ENCODE measurements around the gene SMYD3. TPM values are rescaled to one million over a fixed set of nuclear protein-coding genes. Genes with fewer than 3 reads are reported as not detected.

The SMYD3 gene
- total and polyA plus RNA-seq, 10 of the 15 experiments (the other 5 are each of a cell fraction or from before 2014, with no cell fraction given), result 18.3 to 54.0 (median 24.8) TPM

DNA sequence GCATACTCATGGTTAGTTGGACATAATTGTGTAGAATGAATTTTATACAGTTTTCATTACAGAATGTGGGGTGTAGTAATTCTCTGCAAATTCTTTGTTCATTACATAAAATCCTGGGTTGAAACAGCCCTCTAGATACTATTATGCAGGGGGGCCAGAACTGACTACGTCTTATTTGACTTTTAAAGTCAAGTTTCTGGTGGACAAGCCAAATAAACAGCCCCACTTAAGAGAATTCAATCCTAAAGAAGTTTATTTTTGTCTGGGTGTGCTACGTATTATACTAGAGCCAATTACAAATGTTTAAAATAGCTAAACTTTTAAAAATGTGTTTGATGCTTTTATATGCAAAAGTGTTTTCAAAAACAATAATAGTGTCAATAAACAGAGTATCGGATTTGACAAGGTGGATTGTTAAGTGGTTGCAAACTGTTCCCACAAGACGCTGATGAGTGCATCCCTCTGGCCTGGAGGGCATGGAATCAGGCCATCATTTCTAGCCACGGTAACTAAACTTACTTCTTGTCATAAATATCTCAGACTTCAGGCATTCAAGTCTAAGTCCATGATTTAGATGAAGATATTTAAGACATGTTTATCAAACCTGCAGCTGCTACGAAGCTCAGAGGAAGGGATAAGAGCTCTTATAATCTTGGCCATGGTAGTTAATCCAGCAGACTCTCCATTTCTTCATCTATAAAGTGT lies 706.0 kb downstream of the SMYD3 start:
- H3K27ac ChIP-seq (ENCODE audit: control insufficient read depth, insufficient read depth), result no peak overlapping the region
- intact Hi-C loops (cut with micrococcal nuclease; ENCODE audit: unreplicated experiment) (loop anchor here (10.0 kb wide), 1 partner anchor 56 kb away; no protein-coding TSS in a partner anchor), in situ Hi-C loops (cut with MboI) (no loop called here)
- no peaks in the 10 kb centered on the region for H3K36me3 ChIP-seq (ENCODE audit: control insufficient read depth in 2 of 2, insufficient read depth in 2 of 2, low read length in 1 of 2)
- ChIA-PET CTCF (interaction anchor here (0.5 to 4.8 kb wide), 4 partner anchors 10 to 252 kb away, joined by 3 to 23 read pairs (median 3); no protein-coding TSS in a partner anchor), POLR2A (interaction anchor here (1.1 kb wide), 1 partner anchor 10 kb away, joined by 4 read pairs; no protein-coding TSS in a partner anchor), SMC1A (ENCODE audit: uncharacterized antibody, unreplicated experiment) (interaction anchor here (1.0 to 4.5 kb wide), 3 partner anchors 9 to 11 kb away, joined by 3 to 21 read pairs (median 4); no protein-coding TSS in a partner anchor), RAD21 (ENCODE audit: unreplicated experiment) (no interaction called here)
- H3K9ac ChIP-seq (ENCODE audit: control insufficient read depth, insufficient read depth, low read length), result no peak overlapping the region
- BruUV-seq (replicated peaks), result no TSS peak
- H4K20me1 ChIP-seq (ENCODE audit: control insufficient read depth, insufficient read depth), result no peaks in the 10 kb centered on the region
- FAIRE-seq (no peak), DNase-seq (ENCODE audit: low read depth, low spot score) (no peak), ATAC-seq (no peak)
- no peaks in the 10 kb centered on the region for H3K27me3 ChIP-seq (replicated peaks in 1 of 2; ENCODE audit: control insufficient read depth in 2 of 2, insufficient read depth in 2 of 2, low read length in 1 of 2)
- WGBS (ENCODE audit: insufficient coverage, insufficient replicate concordance, low lambda C conversion rate, missing lambda C conversion rate), result 83% methylated on average over 6 of the region's 6 CpGs
- H3K4me2 ChIP-seq (ENCODE audit: control insufficient read depth, insufficient read depth), result no peak overlapping the region
- TF ChIP-seq MTA3 (IDR thresholded peaks at IDR 0.05; ENCODE audit: borderline replicate concordance, low read length) (no peak), ZNF384 (IDR thresholded peaks at IDR 0.05; ENCODE audit: borderline replicate concordance, low read depth, low read length) (no peak)
- no peak overlapping the region for H2AFZ ChIP-seq (ENCODE audit: control insufficient read depth, low read depth, low read length)
- H3K9me3 ChIP-seq (replicated peaks; ENCODE audit: control insufficient read depth, insufficient read depth, low read length), result no peaks in the 10 kb centered on the region
- H3K79me2 ChIP-seq (ENCODE audit: control insufficient read depth, insufficient read depth, low read length), result no peaks in the 10 kb centered on the region
- H3K4me3 ChIP-seq, result no peak overlapping the region
- no peaks in the 10 kb centered on the region for H3K4me1 ChIP-seq (ENCODE audit: control insufficient read depth, insufficient read depth, low read length)

DNA sequence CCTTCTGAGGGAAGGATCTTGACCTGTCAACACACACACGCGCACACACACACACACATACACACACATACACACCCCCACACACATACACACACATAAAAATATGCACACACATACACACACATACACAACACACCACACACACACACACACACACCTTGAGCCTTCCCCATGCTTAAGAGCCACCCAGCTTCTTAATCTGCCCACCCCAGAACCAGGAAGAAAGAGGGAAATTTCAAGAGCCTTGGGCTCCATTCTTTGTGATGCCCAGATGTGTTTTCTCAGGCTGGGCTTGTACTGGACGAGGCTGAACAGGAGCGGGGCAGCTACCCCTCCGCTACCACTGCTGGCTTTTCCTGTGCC lies 708.7 kb downstream of the SMYD3 start:
- Histone ChIP-seq H3K9ac (ENCODE audit: control insufficient read depth, insufficient read depth, low read length) (no peak overlapping the region), H3K4me1 (ENCODE audit: control insufficient read depth, insufficient read depth, low read length) (no peaks in the 10 kb centered on the region), H4K20me1 (ENCODE audit: control insufficient read depth, insufficient read depth) (no peaks in the 10 kb centered on the region), H3K4me2 (ENCODE audit: control insufficient read depth, insufficient read depth) (no peak overlapping the region), H3K27me3 (replicated peaks in 1 of 2; ENCODE audit: control insufficient read depth in 2 of 2, insufficient read depth in 2 of 2, low read length in 1 of 2) (no peaks in the 10 kb centered on the region), H2AFZ (ENCODE audit: control insufficient read depth, low read depth, low read length) (no peak overlapping the region), H3K79me2 (ENCODE audit: control insufficient read depth, insufficient read depth, low read length) (no peaks in the 10 kb centered on the region), H3K4me3 (no peak overlapping the region), H3K27ac (ENCODE audit: control insufficient read depth, insufficient read depth) (no peak overlapping the region), H3K36me3 (ENCODE audit: control insufficient read depth in 2 of 2, insufficient read depth in 2 of 2, low read length in 1 of 2) (no peaks in the 10 kb centered on the region), H3K9me3 (replicated peaks; ENCODE audit: control insufficient read depth, insufficient read depth, low read length) (no peaks in the 10 kb centered on the region)
- DNase-seq (ENCODE audit: low read depth, low spot score), result no peak
- ATAC-seq, result no peak
- RAD21 ChIA-PET (ENCODE audit: unreplicated experiment), result no interaction called here
- no TSS peak for BruUV-seq (replicated peaks)
- SMC1A ChIA-PET (ENCODE audit: uncharacterized antibody, unreplicated experiment), result interaction anchor here (0.8 to 1.5 kb wide), 3 partner anchors 10 to 90 kb away, joined by 3 to 4 read pairs (median 3); no protein-coding TSS in a partner anchor
- intact Hi-C loops (cut with micrococcal nuclease; ENCODE audit: unreplicated experiment), result no loop called here
- TF ChIP-seq, protein P1, sequence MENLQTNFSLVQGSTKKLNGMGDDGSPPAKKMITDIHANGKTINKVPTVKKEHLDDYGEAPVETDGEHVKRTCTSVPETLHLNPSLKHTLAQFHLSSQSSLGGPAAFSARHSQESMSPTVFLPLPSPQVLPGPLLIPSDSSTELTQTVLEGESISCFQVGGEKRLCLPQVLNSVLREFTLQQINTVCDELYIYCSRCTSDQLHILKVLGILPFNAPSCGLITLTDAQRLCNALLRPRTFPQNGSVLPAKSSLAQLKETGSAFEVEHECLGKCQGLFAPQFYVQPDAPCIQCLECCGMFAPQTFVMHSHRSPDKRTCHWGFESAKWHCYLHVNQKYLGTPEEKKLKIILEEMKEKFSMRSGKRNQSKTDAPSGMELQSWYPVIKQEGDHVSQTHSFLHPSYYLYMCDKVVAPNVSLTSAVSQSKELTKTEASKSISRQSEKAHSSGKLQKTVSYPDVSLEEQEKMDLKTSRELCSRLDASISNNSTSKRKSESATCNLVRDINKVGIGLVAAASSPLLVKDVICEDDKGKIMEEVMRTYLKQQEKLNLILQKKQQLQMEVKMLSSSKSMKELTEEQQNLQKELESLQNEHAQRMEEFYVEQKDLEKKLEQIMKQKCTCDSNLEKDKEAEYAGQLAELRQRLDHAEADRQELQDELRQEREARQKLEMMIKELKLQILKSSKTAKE (IDR thresholded peaks at IDR 0.05; ENCODE audit: low read depth, poor library complexity, severe bottlenecking), result no peak
- TF ChIP-seq, protein P2, sequence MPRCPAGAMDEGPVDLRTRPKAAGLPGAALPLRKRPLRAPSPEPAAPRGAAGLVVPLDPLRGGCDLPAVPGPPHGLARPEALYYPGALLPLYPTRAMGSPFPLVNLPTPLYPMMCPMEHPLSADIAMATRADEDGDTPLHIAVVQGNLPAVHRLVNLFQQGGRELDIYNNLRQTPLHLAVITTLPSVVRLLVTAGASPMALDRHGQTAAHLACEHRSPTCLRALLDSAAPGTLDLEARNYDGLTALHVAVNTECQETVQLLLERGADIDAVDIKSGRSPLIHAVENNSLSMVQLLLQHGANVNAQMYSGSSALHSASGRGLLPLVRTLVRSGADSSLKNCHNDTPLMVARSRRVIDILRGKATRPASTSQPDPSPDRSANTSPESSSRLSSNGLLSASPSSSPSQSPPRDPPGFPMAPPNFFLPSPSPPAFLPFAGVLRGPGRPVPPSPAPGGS (IDR thresholded peaks at IDR 0.05; ENCODE audit: borderline replicate concordance, insufficient read depth, low read depth, low read length, poor library complexity, severe bottlenecking), result peak; percentile 24
- in situ Hi-C loops (cut with MboI), result no loop called here
- POLR2A ChIA-PET, result interaction anchor here (0.8 kb wide), 1 partner anchor 15 kb away, joined by 3 read pairs; no protein-coding TSS in a partner anchor
- no peak for FAIRE-seq
- CTCF ChIA-PET, result interaction anchor here (0.6 to 4.8 kb wide), 7 partner anchors 8 to 153 kb away, joined by 3 to 23 read pairs (median 4); no protein-coding TSS in a partner anchor
- 65% methylated on average over 5 of the region's 5 CpGs for WGBS (ENCODE audit: insufficient coverage, insufficient replicate concordance, low lambda C conversion rate, missing lambda C conversion rate)
